GM19328 (cell line): ENCODE data around the gene S100A6.

ENCODE experiments used
- ATAC-seq: cut with Tn5 transposase; IDR thresholded peaks from one replicate; pipeline ENCODE4 v1.9.1; 2021; ENCODE audit warnings: mild to moderate bottlenecking, moderate library complexity; ENCODE audit not compliant: unreplicated experiment

Gene S100A6

DNA sequence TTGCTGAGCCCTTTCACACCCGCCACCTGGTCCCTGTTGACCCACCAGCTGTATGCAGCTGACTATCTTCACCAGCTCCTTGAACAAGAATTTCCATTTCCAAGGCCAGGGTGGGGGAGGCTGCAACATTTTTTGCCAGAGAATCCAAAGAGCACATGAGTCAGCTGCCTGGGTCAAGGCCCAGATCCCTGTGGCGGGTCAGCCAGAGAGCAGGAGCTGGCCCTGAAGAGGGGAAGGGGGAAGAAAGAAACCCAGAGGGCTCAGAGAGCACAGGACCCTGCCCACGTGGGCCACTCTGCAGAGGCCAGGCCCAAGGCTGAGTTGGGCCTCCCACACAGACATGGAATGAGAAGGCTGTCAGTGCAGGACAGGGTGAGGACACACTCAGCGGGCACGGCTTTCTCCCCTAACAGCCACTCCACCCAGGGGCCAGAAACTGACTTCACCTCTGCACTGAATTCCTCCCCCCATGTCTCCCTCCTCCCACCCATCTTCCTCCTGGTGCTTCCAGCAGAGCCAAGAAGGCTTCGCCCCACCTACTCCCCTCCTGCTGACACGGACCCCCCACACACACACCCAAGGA, 28.9 kb downstream of the S100A6 start:
- ATAC-seq: no peak

DNA sequence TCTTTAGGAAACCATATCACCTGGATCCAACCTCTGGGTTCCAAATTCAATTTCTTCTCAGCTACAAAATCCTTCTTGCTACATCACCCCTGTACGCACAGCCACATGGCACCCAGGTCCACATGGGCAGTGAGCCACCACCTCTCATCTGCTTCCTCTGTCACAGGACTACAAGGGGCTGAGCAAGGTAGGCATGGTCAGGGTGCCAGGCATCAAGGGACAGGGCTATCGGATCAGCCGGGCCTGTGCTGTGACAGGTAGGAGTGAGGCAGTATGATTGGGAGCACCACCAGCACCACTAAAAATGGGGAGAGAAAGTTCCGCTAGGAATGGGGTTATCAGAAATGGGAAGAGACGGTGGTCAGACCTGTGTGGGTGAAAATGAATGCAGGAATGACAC, 29.4 kb downstream of the S100A6 start:
- ATAC-seq: no peak

DNA sequence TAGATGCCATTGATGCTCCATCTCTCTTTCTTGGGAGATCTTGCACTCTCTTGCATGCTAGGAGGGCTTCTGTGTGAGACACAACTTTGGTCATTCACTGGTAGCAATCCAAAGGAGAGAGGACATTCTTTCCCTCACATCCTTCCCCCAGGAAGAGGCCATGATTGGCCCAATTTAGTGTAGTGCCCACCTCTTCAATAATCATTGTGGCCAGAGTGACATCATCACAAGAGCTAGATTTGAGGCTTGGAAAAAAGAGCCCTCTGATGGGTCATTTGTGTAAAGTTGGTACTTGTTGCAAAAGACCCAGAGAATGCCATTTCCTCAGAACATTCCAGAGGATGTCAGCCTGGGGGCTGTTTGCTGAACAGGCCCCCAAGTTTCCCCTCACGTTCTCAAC, 30.2 kb downstream of the S100A6 start:
- no peak for ATAC-seq

DNA sequence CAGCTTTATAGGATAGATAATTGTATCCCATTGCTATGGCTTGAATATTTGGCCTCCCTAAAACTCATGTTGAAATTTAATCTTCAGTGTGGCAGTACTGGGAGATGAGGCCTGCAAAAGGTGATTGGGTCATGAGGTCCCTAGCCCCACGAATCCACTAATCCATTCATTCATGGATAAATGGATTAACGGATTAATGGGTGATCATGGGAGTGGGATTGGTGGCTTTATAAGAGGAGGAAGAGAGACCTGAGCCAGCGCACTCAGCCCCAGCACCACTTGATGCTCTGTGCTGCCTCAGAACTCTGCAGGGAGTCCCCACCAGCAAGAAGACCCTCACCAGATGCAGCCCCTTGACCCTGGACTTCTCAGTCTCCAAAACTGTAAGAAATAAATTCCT, 32.0 kb downstream of the S100A6 start:
- ATAC-seq: no peak

DNA sequence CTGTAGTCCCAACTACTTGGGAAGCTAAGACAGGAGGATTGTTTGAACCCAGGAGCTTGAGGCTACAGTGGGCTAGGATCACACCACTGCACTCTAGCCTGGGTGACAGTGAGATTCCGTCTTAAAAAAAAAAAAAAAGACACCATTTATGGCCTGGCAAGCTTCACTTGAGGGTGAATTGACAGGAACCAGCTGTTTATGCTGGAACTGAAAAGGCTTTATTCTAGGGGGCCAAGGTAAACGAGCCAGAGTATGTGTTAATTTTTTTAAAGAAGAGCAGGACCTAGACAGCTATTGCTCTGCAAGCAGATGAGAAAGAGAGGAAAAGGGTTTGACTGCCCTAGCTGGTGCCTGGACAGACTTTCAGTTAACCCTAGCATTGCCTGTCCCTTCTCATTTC, 37.0 kb downstream of the S100A6 start:
- ATAC-seq: no peak

DNA sequence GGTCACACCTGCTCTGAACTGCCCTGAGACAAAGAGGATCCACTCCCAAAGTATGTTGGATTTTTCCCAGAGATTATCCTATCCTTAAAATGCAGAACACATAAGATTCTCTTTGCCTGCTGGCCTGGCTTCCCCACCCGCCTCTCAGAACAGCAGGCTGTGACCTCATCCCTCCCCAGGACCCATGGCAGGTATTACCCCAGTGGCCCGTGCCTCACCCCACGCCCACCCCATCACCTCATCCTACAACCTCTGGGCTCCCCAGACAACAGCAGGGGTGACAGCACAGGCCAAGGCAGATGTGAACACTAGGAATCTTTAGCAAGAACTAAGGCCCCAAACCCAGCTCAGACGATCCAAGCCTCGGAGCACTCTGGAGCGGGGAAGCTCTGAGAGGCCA, 40.3 kb downstream of the S100A6 start:
- ATAC-seq: no peak

DNA sequence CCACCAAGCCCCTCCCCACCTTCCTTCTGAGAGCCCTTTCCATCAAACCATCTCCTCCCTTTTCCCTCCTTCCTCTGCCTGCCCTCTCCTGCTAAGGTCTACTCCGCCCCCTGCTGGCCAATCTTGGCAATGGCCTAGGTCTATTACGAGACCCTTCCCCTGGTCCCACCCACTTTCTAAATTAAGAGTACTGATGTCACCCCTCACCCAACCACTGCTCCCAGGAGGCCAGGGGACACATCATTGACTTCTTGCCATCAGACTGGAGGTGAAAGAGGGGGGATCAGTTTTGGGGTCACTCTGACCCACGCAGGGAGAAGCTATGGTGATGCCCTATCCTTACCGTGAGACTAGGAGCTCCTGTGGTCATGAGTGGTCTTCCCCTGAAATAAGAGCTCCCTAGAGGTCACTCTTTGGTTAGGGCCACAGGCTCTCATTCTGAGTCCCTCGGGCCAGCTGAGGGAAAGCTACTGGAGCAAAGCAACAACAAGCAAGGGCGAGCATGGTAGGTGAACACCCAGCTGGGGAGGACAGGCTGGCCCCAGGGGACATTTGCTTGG, 40.7 kb downstream of the S100A6 start:
- ATAC-seq: no peak

DNA sequence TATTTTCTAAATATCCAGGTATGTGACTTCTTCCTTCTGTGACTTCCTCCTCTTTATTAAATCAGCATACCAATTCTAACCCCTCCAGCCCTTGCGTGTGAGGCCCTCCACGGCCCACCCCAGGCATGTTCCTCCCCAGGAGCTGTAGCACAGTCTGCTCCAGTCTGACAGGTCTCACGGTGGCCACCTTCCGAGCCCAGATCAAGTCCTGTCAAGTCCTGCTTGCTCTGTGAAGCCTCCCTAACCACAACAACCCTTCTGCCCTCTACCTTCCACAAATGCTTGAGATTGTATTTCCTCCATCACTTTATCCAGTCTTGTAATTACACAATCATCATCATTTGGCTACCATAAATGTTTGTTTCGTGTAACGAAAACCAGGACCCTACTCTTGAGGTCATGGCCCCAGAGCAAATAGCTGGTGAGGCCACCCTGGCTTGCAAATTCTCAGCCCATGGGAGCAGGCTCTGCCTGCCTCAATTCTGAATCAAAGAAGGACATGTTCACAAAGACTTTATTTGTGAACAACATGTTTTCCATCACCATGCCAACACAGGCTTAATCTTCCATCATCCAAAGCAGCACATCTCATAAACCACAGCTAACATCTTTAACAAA, 42.3 kb downstream of the S100A6 start:
- ATAC-seq: no peak

DNA sequence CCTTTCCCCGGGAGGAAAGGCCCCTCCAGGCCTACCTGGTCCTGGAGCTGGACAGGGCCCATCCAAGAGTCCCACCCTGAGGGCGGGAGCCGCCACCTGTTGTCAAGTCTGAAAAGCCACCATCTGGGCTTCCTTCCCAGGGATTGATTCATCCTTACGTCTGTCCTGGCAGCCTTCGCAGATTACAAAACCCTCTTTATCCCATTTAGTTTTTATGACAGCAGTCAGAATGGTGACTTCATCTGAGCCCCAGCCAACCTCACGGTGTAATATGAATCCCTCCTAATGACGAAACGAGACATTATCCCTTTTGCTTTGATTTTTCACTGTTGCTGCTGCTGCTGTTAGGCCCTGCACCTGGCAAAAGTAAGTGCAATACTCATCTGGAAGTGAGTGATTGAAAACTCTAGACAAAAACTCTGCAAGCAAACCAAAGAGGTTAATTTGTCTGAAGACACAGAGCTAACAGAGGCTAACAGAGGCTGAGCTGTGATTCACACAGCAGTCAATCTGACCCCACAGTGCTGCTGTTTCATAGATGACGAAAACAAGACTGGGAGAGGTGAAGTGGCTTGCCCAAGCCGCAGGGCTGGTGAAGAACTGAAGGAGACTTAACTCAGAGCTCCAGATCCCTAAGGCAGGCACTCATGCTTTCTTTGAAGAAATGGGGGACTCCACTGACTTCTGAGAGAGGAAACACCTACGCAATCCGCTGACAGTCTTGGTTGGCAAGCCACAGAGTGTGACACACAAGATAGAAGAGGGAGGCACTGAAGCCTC, 45.3 kb downstream of the S100A6 start:
- no peak for ATAC-seq

DNA sequence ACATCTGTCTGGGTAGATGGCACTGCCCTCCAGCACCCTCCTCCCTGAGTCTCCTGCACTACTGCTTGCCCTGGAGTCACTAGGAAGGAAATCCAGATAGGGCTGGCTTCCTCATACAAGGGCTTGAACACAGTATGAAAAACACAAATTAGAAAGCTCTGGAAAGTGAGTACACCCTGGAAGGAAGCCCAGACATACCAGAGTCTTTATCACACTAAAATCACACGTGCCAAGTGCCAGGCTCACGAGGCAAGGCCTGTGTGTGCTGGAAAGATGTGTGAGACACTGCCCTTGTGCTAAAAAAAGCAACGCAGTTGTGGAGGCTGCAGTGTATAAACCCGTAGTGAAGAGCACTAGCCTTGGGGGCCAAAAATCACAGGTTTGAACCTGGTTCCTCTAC, 47.1 kb downstream of the S100A6 start:
- no peak for ATAC-seq

DNA sequence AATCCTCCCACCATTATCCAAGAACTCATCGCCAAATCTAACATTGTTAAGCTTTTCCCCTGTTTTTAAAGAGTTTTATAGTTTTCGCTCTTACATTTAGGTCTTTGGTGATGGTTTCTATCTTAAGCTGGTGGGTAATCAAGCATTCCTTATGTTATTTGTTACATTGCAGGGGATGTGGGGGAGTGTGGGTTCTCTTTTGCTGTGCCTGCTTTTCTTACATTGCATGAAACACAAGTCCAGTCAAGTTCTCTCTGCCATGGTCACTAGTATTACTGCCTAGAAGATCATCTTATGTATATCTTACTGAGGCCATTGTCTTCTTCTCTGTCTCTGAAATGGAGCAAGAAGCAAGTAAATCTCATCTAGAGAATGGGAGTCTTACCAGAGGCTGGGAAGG, 48.1 kb downstream of the S100A6 start:
- no peak for ATAC-seq

DNA sequence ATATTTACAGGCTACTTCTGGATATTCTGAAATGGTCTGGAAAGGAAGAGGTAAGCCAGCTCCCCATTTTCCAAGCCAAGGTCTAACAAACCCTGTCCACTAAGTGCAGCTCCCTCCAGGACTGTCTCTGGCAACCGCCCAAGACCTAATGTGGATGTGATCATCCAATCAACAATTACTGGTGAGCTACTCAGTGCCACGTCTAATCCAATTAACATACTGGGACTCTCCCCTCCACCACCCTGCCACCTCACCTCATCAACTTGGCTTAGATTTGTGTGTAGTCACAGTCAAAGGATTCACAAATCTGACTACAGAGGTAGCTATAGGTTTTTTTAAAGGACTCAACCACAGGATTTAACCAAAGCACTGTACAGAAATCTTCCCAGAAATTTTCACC, 49.9 kb downstream of the S100A6 start:
- no peak for ATAC-seq
